Prostate gland (tissue), 2 donors: ENCODE measurements around the gene RBM33. TPM values are rescaled to one million over a fixed set of nuclear protein-coding genes. Genes with fewer than 3 reads are reported as not detected.

Experiments used
- DNase-seq: peaks from one replicate; pipeline ENCODE4 v3.0.0-alpha.2; 2019; ENCODE audit warnings: low spot score
- H3K27ac ChIP-seq, 2 donors: fragments of 200-600 bp; sonication (generic); 2 replicates each; pipeline ENCODE4 v1.5.1; 2017 to 2019
- H3K27me3 ChIP-seq: fragments of 200-600 bp; sonication (generic); replicated peaks from 2 replicates; pipeline ENCODE4 v1.5.1; 2019; ENCODE audit not compliant: insufficient read depth
- H3K36me3 ChIP-seq, 2 donors: fragments of 200-600 bp; sonication (generic); 1 replicate in 1 of 2; 2 replicates in 1 of 2; pipeline versions ENCODE4 v1.5.1 to v1.8.1; 2017 to 2019
- H3K4me1 ChIP-seq: fragments of 200-600 bp; sonication (generic); replicated peaks from 2 replicates; pipeline ENCODE4 v1.5.1; 2019
- H3K4me3 ChIP-seq, 2 donors: fragments of 200-600 bp; sonication (generic); 2 replicates each; pipeline ENCODE4 v1.5.1; 2017 to 2019
- H3K9me3 ChIP-seq: fragments of 200-600 bp; sonication (generic); 2 replicates; pipeline ENCODE4 v1.5.1; 2017
- CTCF ChIP-seq, 4 experiments: fragments of 200-600 bp in 2 of 4; fragments of 450-650 bp in 2 of 4; sonication (generic) in 2 of 4; IDR thresholded peaks; 1 replicate in 3 of 4; 2 replicates in 1 of 4; pipeline ENCODE4 v1.5.1; 2016 to 2019; ENCODE audit warnings: antibody characterized with exemption in 4 of 4, mild to moderate bottlenecking in 2 of 4, moderate library complexity in 2 of 4
- POLR2A ChIP-seq: fragments of 450-650 bp; IDR thresholded peaks from one replicate; pipeline ENCODE4 v1.6.1; 2016; ENCODE audit warnings: antibody characterized with exemption, mild to moderate bottlenecking
- POLR2AphosphoS5 ChIP-seq: sonication (generic); formaldehyde crosslinking; IDR thresholded peaks from one replicate; pipeline ENCODE4 v1.6.1; 2017; ENCODE audit warnings: antibody characterized with exemption
- WGBS: methylation state at CpG from one replicate; pipeline ENCODE4 v1.1.5; 2018; 5-methylcytosine and 5-hydroxymethylcytosine counted together
- intact Hi-C: fragments of 100-400 bp; cut with DNase I; formaldehyde crosslinking; loops from one replicate; pipeline ENCODE4 v1.14.2; 2022
- total RNA-seq, 2 donors: library from RNA; depleted of rRNA; stranded (reverse); fragments of >200 nt; gene quantifications; one replicate each; pipeline ENCODE4 v1.1.0, GENCODE V29; 2016

The RBM33 gene
- total RNA-seq, 2 donors from 2014 or later = 33.2 to 82.9 TPM

DNA sequence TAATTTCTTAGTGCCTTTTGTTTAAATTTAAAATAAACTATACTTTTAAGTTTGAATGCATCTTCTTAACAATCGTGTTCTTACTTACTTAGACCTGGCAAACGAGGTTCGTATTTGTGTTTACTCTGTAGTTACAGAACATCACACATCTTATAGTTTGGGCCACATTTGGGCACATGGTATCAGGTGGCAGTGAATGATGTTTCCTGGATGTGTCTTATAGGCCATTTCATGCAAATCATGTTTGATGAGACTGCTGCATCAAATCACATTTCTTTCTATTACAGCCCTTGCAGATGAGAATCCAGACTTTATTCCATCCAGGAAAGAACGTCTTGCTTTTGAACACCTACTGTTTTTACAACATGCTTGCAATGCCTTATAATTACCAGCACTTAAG lies 78.5 kb downstream of the RBM33 start:
- TF ChIP-seq POLR2A (no peak), CTCF (IDR thresholded peaks at IDR 0.05) (no peak), POLR2AphosphoS5 (no peak)
- Histone ChIP-seq H3K9me3 (no peaks in the 10 kb centered on the region), H3K27me3 (no peaks in the 10 kb centered on the region), H3K27ac (no peak overlapping the region), H3K4me1 (no peaks in the 10 kb centered on the region), H3K4me3 (no peak overlapping the region), H3K36me3 (no peaks in the 10 kb centered on the region)
- 58% methylated on average over 4 of the region's 4 CpGs for WGBS
- intact Hi-C loops = no loop called here
- DNase-seq = no peak

- Histone ChIP-seq H3K9me3 (no peaks in the 10 kb centered on the region), H3K36me3 (no peaks in the 10 kb centered on the region), H3K27ac (no peak overlapping the region), H3K4me3 (no peak overlapping the region), H3K4me1 (no peaks in the 10 kb centered on the region), H3K27me3 (no peaks in the 10 kb centered on the region)
- intact Hi-C loops = no loop called here
- WGBS = 98% methylated on average over 14 of the region's 14 CpGs
- TF ChIP-seq CTCF (IDR thresholded peaks at IDR 0.05) (no peak), POLR2A (no peak), POLR2AphosphoS5 (no peak)
- no peak for DNase-seq
These were observed 80.0 kb downstream of the RBM33 start for GRCh38 chr7:155724327-155725005.

DNA sequence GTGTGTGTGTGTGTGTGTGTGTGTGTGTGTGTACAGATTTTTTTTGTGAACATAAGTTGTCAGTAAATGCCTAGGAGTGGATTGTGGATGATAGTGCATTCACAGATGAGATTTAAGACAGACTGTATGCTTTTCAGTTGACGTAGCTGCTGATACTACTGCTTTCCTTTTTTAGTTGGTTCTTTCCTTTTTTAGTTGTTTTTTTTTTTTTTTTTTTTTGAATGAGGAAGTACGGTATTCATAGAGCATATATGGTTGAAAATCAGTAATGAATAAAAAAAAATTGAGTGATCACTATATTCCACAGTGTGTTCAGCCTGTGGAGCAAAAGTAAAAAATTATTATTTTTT lies 80.5 kb downstream of the RBM33 start:
- H3K27ac ChIP-seq = no peak overlapping the region
- DNase-seq = no peak
- H3K27me3 ChIP-seq = no peaks in the 10 kb centered on the region
- H3K4me3 ChIP-seq = no peak overlapping the region
- no peak for TF ChIP-seq CTCF (IDR thresholded peaks at IDR 0.05)
- no peaks in the 10 kb centered on the region for H3K4me1 ChIP-seq
- H3K9me3 ChIP-seq = no peaks in the 10 kb centered on the region
- H3K36me3 ChIP-seq = no peaks in the 10 kb centered on the region
- 92% methylated on average over 2 of the region's 2 CpGs for WGBS
- intact Hi-C loops = no loop called here

GRCh38 chr7:155727616-155728015 lies 83.2 kb downstream of the RBM33 start:
- 92% methylated on average over 10 of the region's 10 CpGs for WGBS
- no peak for DNase-seq
- Histone ChIP-seq H3K4me3 (no peak overlapping the region), H3K27me3 (no peaks in the 10 kb centered on the region), H3K27ac (no peak overlapping the region), H3K9me3 (no peaks in the 10 kb centered on the region), H3K36me3 (no peaks in the 10 kb centered on the region), H3K4me1 (no peaks in the 10 kb centered on the region)
- TF ChIP-seq POLR2A (no peak), CTCF (IDR thresholded peaks at IDR 0.05) (no peak), POLR2AphosphoS5 (no peak)
- intact Hi-C loops = no loop called here

DNA sequence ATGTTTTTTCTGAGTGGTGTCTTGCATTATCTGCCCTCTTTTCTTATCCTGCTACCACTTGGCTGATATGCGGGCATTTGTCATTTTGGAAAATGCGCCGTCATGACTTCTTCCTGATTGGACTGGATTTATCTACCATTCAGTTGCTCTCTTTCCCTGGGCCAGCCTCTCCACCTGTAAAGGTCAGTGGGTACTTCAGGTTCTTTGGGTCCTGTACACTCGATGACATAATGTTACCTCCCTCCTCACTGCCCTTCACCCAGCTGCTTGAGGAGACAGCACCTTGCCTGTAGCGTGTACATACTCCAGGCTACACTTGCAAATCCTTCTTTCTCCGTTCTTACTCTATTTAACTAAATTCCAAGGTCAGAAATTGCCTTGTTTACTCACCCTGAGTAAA lies 83.7 kb downstream of the RBM33 start:
- DNase-seq = no peak
- Histone ChIP-seq H3K36me3 (no peaks in the 10 kb centered on the region), H3K4me1 (no peaks in the 10 kb centered on the region), H3K9me3 (no peaks in the 10 kb centered on the region), H3K27me3 (no peaks in the 10 kb centered on the region), H3K27ac (no peak overlapping the region), H3K4me3 (no peak overlapping the region)
- 88% methylated on average over 6 of the region's 6 CpGs for WGBS
- intact Hi-C loops = no loop called here
- TF ChIP-seq POLR2A = no peak
- TF ChIP-seq POLR2AphosphoS5 = no peak
- TF ChIP-seq CTCF (IDR thresholded peaks at IDR 0.05) = no peak
